ENCODE measurements around the gene RBMS1. TPM values are rescaled to one million over a fixed set of nuclear protein-coding genes. Genes with fewer than 3 reads are reported as not detected.

RBMS1 gene
- total RNA-seq, 1 donor from 2014 or later = 28.4 TPM

DNA sequence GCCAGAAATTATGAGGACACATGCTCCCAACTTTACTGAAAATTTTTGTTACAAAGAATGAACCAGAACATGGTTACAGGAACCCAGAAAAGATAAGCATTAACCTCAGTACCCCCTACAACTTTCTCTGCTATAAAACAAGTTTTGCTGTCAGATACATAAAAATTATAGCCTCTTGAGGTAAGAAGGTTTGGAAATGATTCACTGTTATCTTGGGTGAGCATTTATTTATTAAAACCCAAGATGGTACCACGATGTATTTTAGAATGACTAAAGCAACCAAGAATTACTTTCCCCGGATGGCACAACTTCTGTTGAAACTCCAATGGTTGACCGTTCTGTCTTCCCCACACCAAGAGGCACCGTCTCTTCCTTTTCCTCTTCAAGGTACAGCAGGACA, 72.9 kb downstream of the RBMS1 start:
- DNase-seq (ENCODE audit: low read depth, low spot score) = no peak
- TF ChIP-seq, protein P1, sequence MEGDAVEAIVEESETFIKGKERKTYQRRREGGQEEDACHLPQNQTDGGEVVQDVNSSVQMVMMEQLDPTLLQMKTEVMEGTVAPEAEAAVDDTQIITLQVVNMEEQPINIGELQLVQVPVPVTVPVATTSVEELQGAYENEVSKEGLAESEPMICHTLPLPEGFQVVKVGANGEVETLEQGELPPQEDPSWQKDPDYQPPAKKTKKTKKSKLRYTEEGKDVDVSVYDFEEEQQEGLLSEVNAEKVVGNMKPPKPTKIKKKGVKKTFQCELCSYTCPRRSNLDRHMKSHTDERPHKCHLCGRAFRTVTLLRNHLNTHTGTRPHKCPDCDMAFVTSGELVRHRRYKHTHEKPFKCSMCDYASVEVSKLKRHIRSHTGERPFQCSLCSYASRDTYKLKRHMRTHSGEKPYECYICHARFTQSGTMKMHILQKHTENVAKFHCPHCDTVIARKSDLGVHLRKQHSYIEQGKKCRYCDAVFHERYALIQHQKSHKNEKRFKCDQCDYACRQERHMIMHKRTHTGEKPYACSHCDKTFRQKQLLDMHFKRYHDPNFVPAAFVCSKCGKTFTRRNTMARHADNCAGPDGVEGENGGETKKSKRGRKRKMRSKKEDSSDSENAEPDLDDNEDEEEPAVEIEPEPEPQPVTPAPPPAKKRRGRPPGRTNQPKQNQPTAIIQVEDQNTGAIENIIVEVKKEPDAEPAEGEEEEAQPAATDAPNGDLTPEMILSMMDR (conservative IDR thresholded peaks at IDR 0.05) = no peak
- peaks cover 3% of the 10 kb centered on the region for H3K36me3 Mint-ChIP-seq (ENCODE audit: low read depth)
- no peak overlapping the region for H3K4me3 Mint-ChIP-seq
- no peak overlapping the region for H3K27ac Mint-ChIP-seq (ENCODE audit: unreplicated experiment)
- no peaks in the 10 kb centered on the region for H3K9me3 Mint-ChIP-seq
- peaks cover 24% of the 10 kb centered on the region for H3K27me3 Mint-ChIP-seq (ENCODE audit: low read depth)
- peaks cover 11% of the 10 kb centered on the region for H3K4me1 Mint-ChIP-seq

DNA sequence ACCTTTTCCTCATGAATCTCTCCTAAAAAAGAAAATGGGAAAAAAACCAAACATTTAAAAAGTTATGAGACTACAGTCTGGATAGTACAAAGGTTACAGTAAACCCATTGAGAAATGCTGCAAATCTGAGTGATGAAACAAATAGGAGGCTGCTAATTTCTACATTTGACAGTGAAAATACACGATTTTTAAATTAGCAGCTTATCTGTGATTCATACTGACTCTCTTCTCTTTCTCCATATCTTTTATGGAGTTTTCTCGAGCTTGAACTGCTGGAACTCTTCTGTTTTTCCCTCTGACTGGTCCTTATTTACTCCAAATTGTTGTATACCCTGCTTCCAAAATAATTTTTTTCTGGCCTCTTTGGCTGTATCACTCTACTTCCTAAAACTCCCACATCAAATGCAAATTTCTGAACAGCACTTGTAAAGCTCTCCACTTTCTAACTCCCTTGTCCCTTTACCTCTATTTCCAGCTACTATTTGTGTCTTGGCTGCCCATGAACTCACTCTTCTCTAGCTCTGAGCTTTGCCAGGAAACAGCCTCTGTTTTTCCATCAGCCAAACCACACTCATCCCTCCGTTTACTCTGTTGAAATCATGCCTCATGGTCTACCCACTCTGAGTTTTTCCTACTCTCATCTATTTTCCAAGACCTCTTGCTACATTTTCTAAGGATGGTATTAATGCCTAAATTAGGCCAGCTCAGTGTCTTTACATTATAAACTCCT, 73.7 kb downstream of the RBMS1 start:
- Mint-ChIP-seq H3K4me1 (peaks cover 6% of the 10 kb centered on the region), H3K9me3 (no peaks in the 10 kb centered on the region), H3K27ac (ENCODE audit: unreplicated experiment) (no peak overlapping the region), H3K36me3 (ENCODE audit: low read depth) (peaks cover 3% of the 10 kb centered on the region), H3K4me3 (no peak overlapping the region), H3K27me3 (ENCODE audit: low read depth) (peaks cover 32% of the 10 kb centered on the region)
- no peak for DNase-seq (ENCODE audit: low read depth, low spot score)
- TF ChIP-seq, protein P1 (conservative IDR thresholded peaks at IDR 0.05) = no peak

DNA sequence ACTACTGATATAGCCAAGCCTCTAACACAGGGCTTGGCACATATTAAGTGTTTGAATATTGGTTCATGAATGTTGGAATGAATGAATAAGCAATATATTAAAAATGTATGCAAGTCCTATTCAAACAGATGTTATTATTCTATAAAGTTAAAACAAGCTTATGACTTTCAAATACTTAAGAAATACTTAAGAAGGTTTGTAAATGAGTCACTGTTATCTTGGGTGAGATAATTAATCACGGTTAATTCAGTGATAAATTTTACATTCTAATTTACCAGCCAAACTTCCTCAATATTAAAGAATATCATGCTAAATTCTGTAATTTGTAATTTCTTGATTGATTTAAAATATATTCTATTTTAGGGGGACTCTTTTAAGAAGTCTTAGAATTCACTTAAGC, 74.8 kb downstream of the RBMS1 start:
- no peak for DNase-seq (ENCODE audit: low read depth, low spot score)
- Mint-ChIP-seq H3K4me3 (no peak overlapping the region), H3K4me1 (peaks cover 6% of the 10 kb centered on the region), H3K27ac (ENCODE audit: unreplicated experiment) (no peak overlapping the region), H3K27me3 (ENCODE audit: low read depth) (peaks cover 39% of the 10 kb centered on the region), H3K36me3 (ENCODE audit: low read depth) (peaks cover 3% of the 10 kb centered on the region), H3K9me3 (no peaks in the 10 kb centered on the region)
- TF ChIP-seq, protein P1 (conservative IDR thresholded peaks at IDR 0.05) = no peak

DNA sequence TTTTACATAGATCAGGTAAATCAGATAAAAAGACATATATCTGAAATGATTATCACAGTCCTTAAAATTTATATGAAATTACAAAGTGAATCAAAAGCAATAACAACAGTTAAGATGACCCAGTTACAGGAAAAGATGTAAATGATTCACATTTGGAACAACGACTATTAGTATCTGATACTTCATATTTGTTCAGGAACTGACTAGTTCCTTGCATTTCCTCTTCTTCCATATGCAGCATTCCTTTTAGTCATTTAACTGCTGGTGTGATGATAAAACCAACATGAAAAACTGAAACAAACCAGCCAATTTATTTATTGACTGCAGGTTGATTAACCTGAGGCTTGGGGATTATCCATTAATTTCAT, 75.2 kb downstream of the RBMS1 start:
- no peak overlapping the region for H3K27ac Mint-ChIP-seq (ENCODE audit: unreplicated experiment)
- TF ChIP-seq, protein P1 (conservative IDR thresholded peaks at IDR 0.05) = no peak
- peaks cover 3% of the 10 kb centered on the region for H3K36me3 Mint-ChIP-seq (ENCODE audit: low read depth)
- H3K9me3 Mint-ChIP-seq = no peaks in the 10 kb centered on the region
- no peak for DNase-seq (ENCODE audit: low read depth, low spot score)
- H3K4me3 Mint-ChIP-seq = no peak overlapping the region
- H3K4me1 Mint-ChIP-seq = peaks cover 6% of the 10 kb centered on the region
- peaks cover 44% of the 10 kb centered on the region for H3K27me3 Mint-ChIP-seq (ENCODE audit: low read depth)

DNA sequence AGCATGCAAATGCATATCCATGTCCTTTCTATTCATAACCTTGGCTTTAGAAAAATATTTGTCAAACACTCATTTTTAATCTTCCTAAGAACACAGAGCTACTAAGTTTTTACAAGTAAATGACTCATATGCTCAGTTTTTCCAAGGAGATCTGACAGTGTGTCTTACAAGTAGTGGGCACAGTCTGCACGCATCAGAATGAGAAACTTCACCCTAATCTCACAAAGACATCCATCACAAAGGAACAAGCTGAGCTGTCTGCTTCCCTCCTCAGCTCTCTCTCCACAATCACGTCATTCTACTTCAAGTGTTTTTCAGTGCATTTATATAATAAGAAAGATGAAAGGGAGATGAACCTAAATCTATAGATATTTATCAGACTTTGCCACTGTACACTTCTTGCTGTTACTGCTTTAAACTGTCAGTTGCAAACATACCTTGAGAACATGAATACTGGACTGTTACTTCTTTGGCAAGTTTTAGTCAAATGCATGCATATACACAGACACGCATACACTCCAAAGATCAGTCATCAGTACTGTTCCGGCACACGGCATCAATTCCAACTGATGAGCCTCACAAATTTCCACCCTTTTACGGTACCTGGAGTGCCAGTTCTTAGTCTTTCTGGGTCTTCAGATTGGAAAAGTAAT, 75.7 kb downstream of the RBMS1 start:
- Mint-ChIP-seq H3K4me3 (no peak overlapping the region), H3K27me3 (ENCODE audit: low read depth) (peaks cover 49% of the 10 kb centered on the region), H3K27ac (ENCODE audit: unreplicated experiment) (no peak overlapping the region), H3K9me3 (no peaks in the 10 kb centered on the region), H3K36me3 (ENCODE audit: low read depth) (peaks cover 3% of the 10 kb centered on the region), H3K4me1 (peaks cover 6% of the 10 kb centered on the region)
- no peak for DNase-seq (ENCODE audit: low read depth, low spot score)
- TF ChIP-seq, protein P1 (conservative IDR thresholded peaks at IDR 0.05) = no peak
